ENCODE data around the gene EVL.

The EVL gene

GRCh38 chr14:100138082-100138787, 73.0 kb downstream of the EVL start:
- H3K4me3 ChIP-seq (ENCODE audit: low read depth, low read length): no peak overlapping the region
- TF ChIP-seq CTCF (IDR thresholded peaks at IDR 0.05; ENCODE audit: low read depth, low read length): no peak

- H3K4me3 ChIP-seq (ENCODE audit: low read depth, low read length): no peak overlapping the region
- no peak for TF ChIP-seq CTCF (IDR thresholded peaks at IDR 0.05; ENCODE audit: low read depth, low read length)
Measured at GRCh38 chr14:100138955-100139354, 73.7 kb downstream of the EVL start.

- no peak for TF ChIP-seq CTCF (IDR thresholded peaks at IDR 0.05; ENCODE audit: low read depth, low read length)
- no peak overlapping the region for H3K4me3 ChIP-seq (ENCODE audit: low read depth, low read length)
Measured at GRCh38 chr14:100140452-100141078, 75.3 kb downstream of the EVL start.

GRCh38 chr14:100141098-100141497, 75.9 kb downstream of the EVL start:
- no peak for TF ChIP-seq CTCF (IDR thresholded peaks at IDR 0.05; ENCODE audit: low read depth, low read length)
- no peak overlapping the region for H3K4me3 ChIP-seq (ENCODE audit: low read depth, low read length)

GRCh38 chr14:100142073-100143040, 77.1 kb downstream of the EVL start:
- no peak overlapping the region for H3K4me3 ChIP-seq (ENCODE audit: low read depth, low read length)
- TF ChIP-seq CTCF (IDR thresholded peaks at IDR 0.05; ENCODE audit: low read depth, low read length): no peak

- TF ChIP-seq CTCF (IDR thresholded peaks at IDR 0.05; ENCODE audit: low read depth, low read length): no peak
- no peak overlapping the region for H3K4me3 ChIP-seq (ENCODE audit: low read depth, low read length)
Measured at GRCh38 chr14:100143523-100143922, 78.3 kb downstream of the EVL start.
